Epidermal melanocyte (primary cell): ENCODE results near the gene GRID2IP.
"Not testable (repeated sequence)": the region's sequence is repeated elsewhere in the genome, so short reads cannot be mapped to it uniquely, and the experiment has no call there.

Experiments used
- DNase-seq: peaks from one replicate; pipeline ENCODE4 v3.0.0; 2011; ENCODE audit warnings: low spot score; ENCODE audit not compliant: insufficient read length

GRID2IP gene

DNA sequence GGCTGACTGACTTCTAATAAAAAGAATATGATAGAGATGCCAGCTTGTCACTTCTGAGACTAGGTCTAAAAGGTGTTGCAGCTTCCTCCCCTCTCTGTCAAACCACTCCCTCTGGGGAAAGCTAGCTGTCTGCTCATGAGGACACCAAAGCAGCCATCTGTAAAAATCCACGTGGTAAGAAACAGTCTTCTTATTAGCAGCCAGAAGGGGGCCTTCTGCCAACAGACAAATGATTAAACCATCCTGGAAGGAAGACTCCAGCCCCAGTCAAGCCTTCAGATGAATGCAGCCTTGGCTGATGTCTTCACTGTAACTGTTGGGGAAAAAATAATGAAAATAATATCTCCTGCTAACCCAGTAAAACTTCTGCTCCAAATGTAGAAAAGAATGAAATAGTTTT lies 61.6 kb downstream of the GRID2IP start:
- no peak for DNase-seq

DNA sequence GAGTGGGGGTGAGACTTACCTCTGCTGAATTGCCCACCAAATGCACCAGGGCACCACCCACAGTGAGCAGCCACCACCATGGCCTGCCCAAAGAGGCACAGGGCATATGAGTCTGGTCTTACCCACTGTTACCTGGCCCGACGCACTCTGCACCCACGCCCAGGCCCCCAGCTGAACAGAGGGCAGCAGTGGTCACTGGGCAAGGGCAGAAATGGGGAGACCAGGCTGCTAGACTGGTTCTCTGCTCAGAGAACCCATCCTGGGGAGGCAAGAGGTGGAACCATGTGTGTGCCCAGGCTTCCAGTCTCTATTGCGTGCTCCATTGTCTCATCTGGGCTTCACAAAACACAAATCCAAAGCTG lies 64.1 kb downstream of the GRID2IP start:
- DNase-seq: no peak

DNA sequence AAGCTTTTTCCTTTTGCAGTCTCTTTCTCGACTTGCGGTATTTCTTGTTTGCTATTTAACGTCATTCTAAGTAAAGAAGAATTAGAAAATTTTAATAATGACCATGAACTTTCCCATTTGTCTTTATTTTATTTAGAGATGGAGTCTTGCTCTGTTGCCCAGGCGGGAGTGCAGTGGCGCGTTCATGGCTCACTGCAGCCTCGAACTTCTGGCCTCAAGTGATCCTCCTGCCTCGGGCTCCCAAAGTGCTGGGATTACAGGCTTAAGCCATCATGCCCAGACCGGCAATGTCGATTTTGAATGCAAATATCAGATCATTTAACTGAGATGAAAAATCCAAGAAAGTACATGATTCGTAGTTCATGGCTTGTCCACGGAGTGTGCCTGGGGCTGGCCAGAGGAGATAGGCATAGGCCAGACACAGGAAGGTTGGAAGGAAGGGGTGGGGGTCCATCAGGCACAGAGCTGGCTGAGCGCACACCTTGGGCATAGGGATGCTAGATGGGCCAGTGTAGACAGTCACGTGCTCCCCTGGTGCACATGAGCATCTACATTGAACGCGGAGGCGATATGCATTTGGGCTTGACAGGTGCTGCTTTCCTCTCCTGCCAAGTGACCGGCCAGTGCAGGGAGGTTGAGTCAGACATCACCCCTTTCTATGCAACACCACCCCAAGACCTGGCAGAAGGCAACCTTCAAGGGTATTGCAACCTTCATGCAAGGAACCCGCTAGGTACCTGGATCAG lies 64.7 kb downstream of the GRID2IP start:
- no peak for DNase-seq

DNA sequence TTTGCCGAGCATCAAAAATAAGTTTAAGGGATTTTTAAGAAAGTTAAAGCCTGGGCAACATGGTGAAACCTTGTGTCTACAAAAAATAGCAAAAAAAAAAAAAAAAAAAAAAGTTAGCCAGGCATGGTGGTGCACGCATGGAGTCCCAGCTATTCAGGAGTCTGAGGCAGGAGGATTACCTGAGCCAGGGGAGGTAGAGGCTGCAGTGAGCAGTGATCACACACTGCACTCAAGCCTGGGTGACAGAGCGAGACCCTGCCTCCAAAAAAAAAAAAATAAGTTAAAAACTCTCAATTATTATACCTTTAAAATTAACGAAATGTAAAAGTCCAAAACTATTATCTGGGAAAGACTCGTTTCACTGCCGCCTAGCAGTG lies 68.5 kb downstream of the GRID2IP start:
- no peak for DNase-seq

DNA sequence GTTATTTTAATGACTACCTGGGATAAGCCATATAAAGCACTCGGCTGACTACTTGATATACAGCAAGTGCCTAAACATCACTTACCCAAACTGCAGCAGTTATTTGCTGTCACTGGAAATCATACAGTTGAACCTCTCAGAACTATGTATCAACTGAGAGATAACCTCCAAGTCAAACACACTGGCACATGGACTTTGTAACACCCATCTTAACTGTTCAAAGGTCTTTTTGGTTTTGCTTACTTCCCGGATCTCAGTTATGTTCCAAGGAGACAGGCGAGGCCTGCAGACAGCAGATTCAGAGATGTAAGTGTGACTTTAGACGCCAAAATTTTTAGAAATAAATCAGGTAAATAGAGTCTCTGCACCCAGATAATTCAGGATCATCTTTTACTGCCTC lies 69.0 kb downstream of the GRID2IP start:
- DNase-seq: no peak

DNA sequence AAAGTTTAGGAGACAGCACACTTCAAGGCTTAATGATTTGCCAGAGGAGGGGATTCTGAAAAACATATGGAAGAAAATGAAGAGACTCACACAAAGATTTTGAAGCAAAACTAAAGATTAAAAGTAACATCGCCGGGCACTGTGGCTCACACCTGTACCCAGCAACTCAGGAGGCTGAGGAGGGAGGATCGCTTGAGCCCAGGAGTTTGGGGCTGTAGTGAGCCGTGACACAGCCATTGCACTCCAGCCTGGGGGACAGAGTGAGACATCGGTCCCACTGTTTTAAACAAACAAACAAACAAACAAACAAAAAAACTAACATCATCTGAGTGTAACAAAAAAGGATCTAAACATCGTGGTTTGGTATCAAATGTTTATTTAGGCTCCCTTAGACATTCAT lies 69.8 kb downstream of the GRID2IP start:
- no peak for DNase-seq

DNA sequence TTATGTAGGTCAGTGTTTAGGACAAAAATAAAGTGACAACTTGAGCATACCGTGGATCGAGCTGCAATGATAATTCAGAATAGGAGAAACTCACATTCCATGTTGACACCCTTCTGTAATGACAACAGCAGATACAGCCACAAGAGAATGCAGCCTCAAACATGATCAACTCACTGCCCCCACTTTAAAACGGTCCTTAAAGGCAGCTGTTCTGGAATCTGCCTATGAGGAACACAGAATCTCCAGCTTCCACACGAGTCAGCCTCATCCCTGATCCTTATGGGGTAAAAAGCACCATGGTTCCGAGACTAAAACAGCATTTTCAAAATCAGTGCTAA lies 71.0 kb downstream of the GRID2IP start:
- no peak for DNase-seq

DNA sequence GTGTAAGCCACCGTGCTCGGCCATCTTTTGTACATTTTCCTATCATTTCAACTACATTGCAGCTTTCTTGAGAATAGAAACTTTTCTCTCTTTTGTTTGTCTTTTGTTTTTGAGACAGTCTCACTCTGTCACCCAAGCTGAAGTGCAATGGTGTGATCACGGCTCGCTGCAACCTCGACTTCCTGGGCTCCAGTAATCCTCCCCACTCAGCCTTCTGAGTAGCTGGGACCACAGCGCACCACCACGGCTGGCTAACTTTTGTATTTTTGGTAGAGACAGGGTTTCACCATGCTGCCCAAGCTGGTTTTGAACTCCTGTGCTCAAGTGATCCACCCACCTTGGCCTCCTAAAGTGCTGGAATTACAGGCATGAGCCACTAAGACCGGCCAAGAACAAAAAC lies 72.2 kb downstream of the GRID2IP start:
- DNase-seq: no peak

DNA sequence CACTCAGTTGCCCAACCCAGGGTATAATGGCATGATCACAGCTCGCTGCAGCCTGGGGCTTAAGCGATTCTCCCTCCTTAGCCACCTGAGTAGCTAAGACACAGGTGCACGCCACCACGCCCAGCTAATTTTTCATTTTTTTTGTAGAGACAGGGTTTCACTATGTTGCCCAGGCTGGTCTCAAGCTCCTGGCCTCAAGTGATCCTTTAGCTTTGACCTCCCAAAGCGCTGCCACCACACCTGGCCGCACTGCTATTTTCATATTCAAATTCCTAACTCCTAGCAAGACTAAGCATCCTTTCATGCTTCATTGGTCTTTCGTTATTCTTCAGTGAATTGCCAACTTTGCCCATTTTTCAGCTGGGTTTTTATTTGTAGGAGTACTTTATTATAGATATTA lies 73.1 kb downstream of the GRID2IP start:
- DNase-seq: no peak

DNA sequence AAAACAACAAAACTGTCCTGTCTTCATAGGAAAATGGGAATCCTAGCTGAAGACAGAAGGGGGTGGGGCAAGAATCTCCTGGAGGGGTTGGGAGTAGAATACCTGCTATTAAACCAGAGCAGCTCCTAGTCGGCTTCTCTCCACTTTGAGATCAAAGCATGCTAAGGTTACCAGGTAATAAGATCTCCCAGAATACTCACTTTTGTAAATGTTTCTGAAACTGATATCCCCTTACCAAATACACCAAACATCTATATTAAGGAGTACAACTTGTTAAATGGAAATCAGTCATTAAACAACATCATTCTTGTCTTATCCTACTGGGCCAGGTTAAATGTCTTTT lies 74.0 kb downstream of the GRID2IP start:
- no peak for DNase-seq

DNA sequence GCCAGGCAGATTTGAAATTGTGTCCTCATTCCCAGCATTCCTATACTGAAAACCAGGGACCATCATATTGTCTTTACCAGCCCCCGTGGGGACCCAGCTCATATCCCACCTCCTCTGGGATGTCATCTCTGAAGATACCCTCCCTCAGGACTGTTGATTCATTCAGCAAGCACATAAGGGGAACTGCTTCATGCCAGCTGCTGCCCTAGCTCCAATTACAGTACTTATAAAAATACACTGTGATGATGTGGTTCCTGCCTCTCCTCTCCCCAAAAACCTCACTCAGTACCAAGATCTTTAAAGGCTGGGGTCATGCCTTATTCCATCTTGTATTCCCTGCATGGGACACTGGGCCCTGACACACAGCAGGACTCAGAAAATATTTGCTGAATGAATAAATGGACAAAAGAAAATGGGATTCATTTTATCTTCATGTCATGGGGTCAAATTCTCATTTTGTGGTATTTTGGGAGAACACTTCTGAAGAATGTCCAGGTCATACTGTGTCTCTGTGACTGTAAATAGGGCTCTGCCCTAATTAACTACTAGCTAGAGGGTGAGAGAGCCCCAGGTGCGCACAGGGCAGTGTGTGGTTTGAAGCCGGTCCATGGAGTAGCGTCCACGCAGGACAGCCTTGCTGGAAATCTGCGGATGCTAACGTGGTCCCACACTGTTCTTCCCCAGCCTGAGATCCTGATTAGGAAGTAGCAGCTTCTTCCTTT lies 74.5 kb downstream of the GRID2IP start:
- DNase-seq: no peak

DNA sequence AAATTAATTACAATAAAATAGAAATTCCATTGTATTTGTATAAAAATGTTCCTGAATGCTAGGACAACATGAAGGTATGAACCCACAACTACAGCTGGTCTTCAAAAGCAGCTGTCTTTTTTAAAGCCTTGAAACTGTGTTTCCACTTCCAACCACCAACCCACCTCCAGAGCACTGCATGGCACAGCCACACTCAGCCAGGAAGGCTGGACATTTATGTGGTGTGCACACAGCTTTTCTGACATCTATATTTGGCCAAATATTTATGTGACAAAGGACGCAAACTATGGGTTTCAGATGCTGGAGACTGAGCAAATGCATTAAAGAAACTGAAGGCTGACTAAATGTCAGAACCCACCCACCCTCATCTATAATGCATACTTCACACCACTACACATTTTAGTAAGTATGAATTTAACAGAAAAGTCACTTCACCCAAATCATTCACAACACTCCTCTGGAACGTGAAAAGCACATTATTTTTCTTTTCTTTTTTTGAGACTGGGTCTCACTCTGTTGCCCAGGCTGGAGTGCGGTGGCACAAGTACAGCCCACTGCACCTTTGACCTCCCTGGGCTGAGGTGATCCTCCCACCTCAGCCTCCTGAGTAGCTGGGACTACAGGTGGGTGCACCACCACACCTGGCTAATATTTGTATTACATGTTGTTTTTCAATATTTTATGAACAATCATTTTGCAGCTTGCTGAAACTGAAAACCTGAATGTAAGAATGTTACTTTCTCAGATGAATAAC lies 75.7 kb downstream of the GRID2IP start:
- no peak for DNase-seq

DNA sequence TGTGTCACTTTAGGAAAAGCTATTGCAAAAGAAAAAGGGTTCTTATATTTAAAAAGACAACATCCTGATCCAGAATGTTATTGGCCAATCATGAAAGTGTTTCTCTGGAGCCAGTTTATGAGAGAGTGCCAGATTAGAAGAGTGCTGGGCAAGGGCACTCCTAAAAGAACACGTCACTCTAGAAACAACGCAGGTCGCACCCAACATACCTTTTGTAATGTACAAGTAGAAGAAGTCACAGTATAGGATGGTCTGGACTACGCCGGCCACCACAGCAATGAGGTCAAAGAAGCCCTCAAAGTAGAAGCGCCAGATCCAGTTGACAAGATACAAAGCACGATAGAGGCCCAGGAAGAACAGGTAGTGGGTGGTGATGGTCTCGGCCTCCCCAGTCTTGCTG lies 85.4 kb downstream of the GRID2IP start:
- no peak for DNase-seq

DNA sequence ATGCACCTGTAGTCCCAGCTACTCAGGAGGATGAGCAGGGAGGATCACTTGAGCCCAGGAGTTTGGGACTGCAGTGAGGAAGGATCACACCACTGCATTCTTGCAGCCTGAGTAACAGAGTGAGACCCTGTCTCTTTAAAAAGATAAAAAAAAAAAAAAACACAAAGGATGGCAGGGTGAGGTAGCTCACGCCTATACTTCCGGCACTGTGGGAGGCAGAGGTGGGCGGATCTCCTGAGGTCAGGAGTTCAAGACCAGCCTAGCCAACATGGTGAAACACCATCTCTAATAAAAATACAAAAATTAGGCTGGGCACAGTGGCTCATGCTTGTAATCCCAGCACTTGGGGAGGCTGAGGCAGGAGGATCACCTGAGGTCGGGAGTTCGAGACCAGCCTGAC lies 87.7 kb downstream of the GRID2IP start:
- DNase-seq: not testable (repeated sequence)

DNA sequence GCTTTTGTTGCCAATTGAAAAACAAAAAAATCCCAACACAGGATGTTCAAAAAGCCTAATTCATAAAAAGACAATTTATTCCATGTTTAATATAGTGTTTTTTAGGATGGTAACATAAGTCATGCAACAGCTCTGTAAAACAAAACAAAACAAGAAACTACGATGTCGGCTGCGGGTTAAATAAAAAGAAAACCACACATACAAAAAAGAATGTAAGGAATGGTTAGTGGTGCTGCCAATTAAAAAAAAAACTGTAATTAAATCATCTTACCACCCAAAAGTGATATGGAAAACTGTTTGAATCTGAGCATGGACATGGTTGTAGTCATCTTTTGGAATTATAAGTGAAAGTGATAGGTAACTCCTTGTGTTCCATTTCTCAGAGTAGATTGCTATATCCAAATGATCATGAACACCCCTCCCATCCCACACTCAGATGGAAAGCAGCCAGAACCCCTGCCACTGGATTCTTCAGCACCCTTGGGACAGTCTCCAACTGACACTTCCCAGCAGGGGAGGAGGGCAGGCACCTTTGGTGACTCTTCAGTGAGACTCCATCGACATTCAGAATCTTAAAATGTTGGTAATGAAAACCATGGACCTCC lies 89.2 kb downstream of the GRID2IP start:
- DNase-seq: no peak

DNA sequence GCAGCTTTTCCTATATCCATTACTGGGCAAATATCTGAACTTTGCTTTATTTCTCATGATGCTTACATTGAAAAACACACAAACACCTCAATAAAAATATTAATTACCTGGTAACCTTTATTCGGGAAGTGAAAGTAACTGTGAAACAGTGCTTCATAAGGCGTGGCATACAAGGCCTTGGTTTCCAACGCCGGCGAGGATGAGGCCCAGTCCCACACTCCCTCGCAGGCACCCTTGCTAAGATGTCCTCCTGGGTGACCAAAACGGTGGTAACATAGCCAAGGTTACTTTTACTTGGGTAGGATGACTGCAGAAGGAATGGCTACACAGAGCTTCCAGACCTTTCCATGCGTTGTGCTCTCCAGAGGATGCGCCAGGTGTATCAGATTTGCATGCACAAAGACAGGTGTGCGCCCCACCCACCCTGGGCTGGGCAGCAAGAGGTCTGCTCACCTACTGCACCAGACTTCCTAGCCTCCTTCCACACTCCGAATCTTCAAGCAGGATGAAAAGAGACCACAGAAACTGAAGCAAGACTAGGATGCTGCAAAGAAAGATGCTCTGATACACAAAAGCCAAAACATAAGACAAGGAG lies 90.2 kb downstream of the GRID2IP start:
- DNase-seq: peak; percentile 13

DNA sequence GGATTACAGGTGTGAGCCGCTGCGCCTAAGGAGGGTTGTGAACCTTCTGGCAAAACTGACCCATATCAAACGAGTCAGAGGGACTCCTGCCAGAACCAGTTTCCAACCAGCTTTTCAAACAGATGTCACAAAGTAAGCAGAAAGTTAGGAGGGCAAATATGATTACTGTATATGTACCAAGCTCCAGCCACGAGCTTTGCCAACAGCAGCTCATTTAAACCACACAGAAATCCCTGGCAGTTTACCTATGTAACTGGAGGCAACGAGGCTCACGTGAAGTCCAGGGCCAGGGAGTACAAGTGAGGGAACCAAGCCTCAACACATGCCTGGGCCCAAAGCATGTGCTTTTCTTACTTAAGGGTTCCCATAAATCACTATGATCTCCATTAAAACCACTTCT lies 91.0 kb downstream of the GRID2IP start:
- no peak for DNase-seq

DNA sequence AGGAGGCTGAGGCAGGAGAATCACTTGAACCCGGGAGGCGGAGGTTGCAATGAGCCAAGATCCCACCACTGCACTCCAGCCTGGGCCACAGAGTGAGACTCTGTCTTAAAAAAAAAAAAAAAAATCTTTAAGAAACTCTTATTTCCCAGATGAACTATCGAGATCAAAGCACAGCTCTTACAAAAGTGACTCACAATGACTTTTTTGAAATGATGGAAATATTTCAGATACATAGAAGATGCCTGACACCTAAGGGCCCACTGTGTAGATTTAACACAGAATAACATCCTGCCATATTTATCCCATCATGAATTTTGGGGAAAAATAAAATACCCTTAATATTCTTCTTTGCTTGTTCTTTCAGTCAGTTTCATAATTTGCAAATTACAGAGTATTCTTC lies 92.6 kb downstream of the GRID2IP start:
- DNase-seq: not testable (repeated sequence)

DNA sequence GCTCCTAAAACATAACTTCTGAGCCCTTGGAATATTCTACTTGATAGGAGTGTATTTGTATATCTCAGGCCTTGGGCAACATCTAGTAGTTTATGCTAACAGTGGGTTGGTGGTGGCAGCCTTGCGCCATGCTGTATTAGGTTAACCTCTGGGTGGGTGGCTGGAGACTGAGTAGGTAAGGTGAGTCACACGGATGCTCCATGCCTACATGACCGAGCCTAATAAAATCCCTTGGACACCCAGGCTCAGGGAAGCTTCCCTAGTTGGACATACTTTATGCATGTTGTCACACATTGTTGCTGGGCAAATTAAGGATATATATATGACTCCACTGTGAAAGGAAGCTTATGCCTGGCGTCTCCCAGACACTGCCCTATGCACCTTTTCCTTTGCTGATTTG lies 97.5 kb downstream of the GRID2IP start:
- DNase-seq: no peak

DNA sequence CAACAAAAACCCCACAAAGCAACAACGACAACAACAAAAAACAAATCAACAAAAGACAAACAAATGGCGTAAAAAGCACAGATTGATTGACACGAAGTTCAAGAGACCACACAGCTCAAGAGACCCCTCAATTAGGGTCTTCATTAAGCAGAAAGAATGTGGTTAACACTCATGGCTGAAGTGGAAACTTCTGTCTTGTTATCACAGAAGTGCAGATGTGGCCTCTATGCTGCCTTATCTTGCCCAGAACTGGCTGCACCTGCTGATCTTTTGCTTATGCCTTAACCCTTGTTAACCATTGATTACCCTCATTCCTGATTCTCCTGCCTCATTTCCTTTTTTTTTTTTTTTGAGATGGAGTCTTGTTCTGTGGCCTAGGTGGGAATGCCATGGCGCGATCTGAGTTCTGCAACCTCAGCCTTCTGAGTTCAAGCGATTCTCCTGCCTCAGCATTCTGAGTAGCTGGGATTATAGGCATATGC lies 100.0 kb downstream of the GRID2IP start:
- no peak for DNase-seq

DNA sequence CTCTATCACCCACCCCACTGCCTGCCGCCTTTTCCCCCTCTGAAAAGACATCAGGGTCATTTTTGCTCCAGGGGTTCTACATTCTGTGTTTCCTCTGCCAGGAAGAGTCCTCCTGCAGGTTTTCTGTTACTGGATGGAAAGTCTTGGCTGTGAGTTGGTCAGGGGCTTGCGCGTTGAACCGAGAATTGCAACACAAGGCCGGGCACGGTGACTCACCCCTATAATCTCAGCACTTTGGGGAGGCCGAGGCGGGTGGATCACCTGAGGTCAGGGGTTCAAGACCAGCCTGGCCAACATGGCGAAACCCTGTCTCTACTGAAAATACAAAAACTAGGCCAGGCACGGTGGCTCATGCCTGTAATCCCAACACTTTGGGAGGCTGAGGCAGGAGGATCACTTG lies 100.7 kb downstream of the GRID2IP start:
- not testable (repeated sequence) for DNase-seq

DNA sequence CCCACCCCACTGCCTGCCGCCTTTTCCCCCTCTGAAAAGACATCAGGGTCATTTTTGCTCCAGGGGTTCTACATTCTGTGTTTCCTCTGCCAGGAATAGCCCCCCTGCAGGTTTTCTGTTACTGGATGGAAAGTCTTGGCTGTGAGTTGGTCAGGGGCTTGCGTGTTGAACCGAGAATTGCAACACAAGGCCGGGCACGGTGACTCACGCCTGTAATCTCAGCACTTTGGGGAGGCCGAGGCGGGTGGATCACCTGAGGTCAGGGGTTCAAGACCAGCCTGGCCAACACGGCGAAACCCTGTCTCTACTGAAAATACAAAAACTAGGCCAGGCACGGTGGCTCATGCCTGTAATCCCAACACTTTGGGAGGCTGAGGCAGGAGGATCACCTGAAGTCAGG lies 101.4 kb downstream of the GRID2IP start:
- DNase-seq: not testable (repeated sequence)
